Activated CD8-positive, alpha-beta memory T cell treated with anti-CD3 and anti-CD28 coated beads for 4 hours (primary cell): Measurements from ENCODE around the gene AP5B1.
A peak's percentile ranks its signal among the peaks of the same experiment; 100 is the strongest.
"Not testable (repeated sequence)": the region's sequence is repeated elsewhere in the genome, so short reads cannot be mapped to it uniquely, and the experiment has no call there.

Source experiments
- DNase-seq, 2 donors: peaks; one replicate each; pipeline ENCODE4 v3.0.0-alpha.2; 2020; ENCODE audit warnings: low read depth in 2 of 2

Gene AP5B1

DNA sequence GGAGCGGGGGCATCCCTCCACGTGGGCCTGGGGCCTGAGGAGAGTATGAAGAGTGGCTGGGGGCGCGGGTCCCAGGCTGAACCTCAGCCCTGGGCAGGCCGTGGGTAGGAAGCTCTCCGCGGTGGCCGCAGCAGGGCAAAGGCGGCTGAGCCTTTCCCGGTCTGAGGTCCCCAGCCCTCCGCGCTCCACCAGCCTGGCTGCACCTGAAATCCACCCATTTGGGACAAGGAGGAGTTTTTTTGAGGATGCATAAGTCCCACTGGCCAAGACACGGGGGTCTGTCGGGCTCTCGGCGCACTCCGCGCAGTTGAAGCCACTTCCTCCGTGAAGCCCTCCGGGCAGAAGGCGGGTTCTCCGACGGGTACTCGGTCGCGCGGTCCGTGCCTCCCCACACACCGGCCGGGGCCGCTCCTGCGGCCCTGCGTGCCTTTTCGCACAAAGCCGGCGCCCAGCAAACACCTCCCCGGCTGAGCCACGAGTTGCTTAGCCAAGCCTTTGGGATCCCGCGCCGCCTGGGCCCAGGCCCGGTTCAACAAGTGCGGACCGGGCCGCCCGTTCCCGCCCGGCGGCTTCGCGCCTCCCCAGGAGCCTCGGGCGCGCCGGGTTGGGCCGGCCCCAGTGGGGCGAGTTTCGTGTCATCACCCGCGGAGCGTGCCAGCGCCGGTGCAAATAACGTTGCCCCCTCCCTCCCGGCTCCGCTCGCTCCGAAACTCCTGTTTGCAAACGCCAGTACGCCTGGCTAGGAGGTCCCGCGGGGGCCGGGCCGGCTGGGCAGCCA lies 5.4 kb upstream of the AP5B1 start:
- DNase-seq = no peak

- DNase-seq = no peak
These were observed 4.7 kb upstream of the AP5B1 start for GRCh38 chr11:65785319-65786007.

GRCh38 chr11:65782816-65783228 lies 2.0 kb upstream of the AP5B1 start:
- no peak for DNase-seq

DNA sequence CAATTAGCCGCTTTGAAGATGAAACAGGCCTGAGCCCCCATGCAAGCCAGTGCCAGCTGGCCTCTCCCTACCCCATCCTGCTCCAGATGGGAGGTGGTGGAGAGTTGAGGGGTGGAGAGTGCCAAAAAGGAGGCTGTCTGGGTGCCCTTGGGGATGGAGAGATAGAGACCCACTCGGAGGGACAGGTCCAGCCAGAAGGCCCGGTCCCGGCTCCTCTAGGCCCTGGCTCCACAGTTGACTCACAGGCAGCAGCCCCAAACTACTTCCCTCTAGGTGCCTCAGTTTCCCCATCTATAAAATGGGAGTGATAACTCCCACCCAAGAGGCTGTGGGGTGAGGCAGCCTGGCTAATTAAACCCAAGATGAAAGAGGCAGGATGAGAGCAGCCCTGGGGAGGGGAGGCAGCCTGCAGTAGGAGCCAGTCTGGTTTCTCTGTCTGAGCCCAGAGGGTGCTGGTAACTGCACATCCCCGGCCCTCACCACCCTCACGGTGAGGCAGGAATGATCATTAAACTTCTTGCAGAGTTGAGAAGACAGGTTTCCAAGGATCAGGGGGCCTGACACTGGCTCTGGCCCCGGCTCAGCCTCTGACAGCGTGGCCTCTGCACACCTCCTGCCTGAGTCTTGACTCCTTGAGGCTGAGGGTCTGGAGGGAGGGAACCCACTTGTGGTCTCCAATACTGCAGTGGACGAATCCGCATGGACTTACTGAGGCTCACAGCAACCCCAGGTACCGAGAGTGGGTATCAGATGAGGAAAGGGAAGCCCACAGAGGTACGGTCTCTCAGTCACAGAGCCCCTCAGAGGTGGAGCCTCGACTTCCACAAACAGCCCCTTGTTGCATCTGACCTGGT lies 1.4 kb upstream of the AP5B1 start:
- DNase-seq = no peak

DNA sequence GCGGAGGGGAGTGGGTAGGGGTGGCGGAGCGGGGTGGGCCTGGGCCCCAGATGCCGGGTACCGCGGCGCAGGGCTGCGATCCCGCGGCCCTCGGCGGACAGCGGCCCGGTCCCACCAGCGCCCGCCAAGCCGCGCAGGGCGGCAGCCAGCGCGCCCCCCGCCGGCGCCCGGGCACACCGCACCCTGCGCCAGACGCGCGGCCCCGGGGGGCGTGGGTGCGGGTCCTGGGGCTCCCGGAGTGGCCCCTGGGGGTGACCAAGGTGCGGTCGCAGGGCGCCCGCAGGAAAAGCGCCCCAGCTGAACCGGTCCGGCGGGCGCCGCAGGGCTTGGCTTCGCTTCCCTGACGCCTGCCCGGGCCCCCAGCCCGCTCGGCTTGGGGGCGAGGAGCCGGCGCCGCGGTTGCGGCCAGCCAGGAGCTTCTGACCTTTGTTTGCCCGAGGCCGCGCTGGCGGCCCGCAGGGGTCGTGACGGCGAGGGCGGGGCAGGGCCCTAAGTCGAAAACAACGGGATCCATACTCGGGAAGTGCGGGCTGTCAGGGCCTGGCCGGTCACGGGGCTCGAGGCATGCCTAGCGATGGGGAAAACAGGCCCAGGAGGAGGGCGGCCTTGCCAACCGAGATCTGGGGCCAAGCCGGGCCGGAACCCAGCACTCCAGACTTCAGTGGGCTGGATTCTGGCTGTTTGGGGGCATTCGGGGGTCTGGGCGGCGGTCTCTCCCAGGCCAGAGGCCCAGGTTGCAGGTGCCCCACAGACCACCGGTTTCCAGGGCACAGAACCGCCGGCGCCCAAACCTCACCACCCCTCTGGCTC lies 581 bp upstream of the AP5B1 start:
- DNase-seq = no peak

DNA sequence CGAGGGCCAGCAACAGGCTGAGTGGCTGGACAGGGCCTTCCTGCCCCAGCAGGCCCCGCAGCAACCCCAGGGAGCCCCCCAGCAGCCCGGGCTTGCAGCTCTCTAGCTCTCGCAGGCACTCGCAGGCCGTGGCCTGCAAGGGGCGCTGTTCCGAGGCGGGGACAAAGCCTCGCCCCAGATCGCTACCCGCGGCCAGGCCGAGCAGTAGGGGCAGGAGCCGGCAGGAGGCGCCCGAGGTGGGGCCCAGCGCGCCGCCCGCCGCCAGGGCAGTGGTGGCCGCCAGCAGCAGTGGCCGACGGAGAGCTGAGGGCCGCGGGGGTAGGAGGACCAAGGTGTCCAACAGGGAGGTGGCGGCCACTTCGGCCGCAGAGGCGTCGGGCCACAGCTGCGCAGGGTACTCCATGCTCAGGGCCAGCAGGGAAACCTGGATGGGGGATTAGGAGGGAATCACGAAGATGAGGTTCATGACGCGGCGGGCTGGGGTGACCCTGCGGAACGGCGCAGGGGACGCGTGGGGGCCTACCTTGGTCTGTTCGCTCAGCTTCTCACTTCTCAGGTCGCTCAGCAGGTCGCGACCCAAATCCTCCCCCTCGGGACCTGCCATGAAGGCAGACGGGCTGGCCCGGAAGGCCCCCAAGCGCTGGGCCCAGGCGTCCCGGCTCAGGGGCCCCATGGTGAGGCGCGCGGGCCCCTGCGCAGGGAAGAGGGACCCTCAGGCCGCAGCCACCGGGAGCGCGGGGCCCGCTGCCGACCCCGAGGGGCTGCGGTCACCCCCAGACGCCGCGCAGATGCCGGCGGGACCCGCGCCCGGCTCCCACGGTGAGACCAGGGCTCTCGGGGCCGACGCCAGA lies 632 bp downstream of the AP5B1 start:
- peak; percentile 33 to 40 for DNase-seq

GRCh38 chr11:65779669-65779918 lies 1.2 kb downstream of the AP5B1 start:
- no peak for DNase-seq

DNA sequence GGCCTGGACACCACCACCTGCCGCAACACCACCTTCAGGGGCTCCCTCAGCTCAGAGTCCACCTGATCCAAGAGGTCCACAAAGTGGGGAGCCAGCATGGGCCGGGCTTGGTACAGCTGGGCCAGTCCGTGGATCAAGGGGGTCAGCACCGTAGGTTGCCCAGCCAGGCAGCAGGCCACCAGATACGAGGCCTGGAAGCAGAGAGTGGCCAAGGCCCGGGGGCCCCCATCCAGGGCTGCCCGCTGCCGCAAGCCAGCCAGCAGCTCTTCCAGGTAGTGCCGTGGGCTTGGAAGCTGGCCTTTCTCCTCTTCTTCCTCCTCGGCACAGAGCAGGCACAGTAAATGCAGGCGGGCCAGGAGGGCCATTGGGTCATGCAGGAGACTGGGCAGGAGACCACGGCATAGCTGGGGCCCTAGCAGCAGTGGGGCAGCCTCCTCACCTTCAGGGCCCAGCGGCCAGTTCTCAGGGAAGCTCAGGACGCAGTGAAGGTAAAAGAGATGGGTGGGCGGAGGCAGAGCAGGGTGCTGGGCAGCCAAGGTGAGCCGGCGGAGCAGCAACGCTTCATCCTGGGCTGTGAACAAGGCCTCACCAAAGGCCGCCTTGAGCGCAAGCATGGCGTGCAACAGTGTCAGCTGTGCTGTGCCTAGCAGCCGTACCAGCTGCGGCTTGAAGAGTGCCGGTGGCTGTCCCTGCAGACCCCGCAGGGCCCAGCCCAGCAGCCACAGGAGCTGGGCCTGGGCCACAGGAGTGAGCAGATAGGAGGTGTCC lies 1.7 kb downstream of the AP5B1 start:
- no peak for DNase-seq

GRCh38 chr11:65778431-65778900 lies 2.3 kb downstream of the AP5B1 start:
- no peak for DNase-seq

GRCh38 chr11:65777821-65778361 lies 2.9 kb downstream of the AP5B1 start:
- DNase-seq = no peak

DNA sequence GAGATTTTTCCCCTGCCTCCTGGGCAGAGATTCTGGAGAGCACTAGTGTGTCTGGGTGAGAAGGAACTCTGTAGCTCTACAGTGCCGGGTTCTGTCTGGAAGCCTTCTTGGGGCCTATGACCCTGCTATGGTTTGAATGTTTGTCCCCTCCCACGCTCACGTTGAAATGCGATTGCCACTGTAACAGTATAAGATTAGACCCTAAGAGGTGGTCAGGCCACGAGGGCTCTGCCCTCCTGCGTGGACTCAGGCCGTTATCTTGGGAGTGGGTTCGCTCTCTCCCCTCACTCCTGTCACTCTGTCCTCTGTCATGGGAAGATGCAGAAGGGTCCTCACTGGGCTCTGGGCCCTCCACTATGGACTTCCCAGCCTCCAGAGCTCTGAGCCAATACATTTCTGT lies 3.5 kb downstream of the AP5B1 start:
- DNase-seq = no peak

DNA sequence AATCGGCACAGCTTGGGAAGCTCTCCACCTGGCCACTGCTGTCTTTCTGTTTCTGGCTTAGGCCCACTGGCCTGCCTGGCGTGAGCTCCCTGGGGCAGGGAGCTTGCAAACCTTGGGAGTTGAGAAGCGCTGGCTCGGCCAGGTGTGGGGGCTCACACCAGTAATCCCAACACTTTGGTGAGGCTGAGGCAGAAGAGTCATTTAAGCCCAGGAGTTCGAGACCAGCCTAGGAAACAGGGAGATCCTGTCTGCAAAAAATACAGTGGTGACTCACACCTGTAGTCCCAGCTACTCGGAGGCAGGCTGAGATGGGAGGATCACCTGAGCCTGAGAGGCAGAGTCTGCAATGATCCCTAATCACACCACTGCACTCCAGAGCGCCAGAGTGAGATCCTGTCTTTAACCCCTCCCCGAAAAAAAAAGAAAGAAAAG lies 4.0 kb downstream of the AP5B1 start:
- DNase-seq = no peak

GRCh38 chr11:65776196-65776595 lies 4.6 kb downstream of the AP5B1 start:
- DNase-seq = no peak

GRCh38 chr11:65774525-65775306 lies 6.1 kb downstream of the AP5B1 start:
- no peak for DNase-seq

GRCh38 chr11:65773784-65774411 lies 6.9 kb downstream of the AP5B1 start:
- no peak for DNase-seq

- DNase-seq = no peak
These were observed 9.1 kb downstream of the AP5B1 start for GRCh38 chr11:65771589-65772112.

DNA sequence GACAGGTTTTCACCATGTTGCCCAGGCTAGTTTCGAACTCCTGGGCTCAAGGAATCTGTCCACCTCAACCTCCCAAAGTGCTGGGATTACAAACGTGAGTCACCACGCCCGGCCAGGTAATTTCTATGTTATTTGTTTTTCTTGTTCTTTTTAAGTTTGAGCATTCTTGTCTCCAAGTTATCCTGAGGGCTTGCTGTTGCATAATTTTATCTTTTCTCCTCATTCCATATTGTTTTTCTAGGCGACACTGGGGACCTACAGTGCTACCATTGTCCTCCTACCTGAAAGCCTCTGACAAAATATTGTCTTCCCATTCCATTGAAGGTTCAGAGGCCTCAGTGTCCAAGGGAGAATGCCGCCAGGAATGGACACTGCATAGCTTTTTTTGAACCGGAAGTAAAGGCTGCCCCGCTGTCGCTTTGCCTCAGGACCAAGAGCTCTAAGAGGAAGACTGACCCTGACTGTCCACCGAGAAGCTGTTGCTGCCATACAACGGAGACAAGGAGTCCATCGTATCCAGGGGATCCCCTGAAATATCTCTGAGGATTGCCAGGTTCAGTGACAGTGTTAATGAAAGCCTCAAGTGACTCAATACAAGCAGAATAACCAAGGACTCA lies 9.7 kb downstream of the AP5B1 start:
- no peak for DNase-seq

DNA sequence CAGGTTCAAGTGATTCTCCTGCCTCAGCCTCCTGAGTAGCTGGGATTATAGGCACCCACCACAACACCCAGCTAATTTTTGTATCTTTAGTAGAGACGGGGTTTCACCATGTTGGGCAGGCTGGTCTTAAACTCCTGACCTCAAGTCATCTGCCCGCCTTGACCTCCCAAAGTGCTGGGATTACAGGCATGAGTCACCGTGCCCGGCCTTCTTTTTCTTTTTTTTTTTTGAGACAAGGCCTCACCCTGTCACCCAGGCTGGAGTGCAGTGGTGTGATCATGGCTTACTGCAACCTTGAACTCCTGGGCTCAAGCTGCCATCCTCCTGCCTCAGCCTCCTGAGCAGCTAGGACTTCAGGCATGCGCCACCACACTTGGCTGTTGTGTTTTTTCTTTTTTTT lies 13.0 kb downstream of the AP5B1 start:
- DNase-seq = not testable (repeated sequence)
